GM06990 (cell line): ENCODE results near the gene AANAT.

ENCODE experiments used
- DNase-seq: peaks from one replicate; pipeline ENCODE4 v3.0.0-alpha.2; 2011; ENCODE audit not compliant: insufficient read length; ENCODE audit errors: extremely low read depth
- H3K27me3 ChIP-seq: replicated peaks from 2 replicates; pipeline ENCODE4 v1.6.0; 2011; ENCODE audit warnings: low read length; ENCODE audit not compliant: control insufficient read depth, insufficient read depth
- H3K36me3 ChIP-seq: 2 replicates; pipeline ENCODE4 v1.5.1; 2011; ENCODE audit warnings: low read length; ENCODE audit not compliant: control insufficient read depth, insufficient read depth
- H3K4me3 ChIP-seq: replicated peaks from 2 replicates; pipeline ENCODE4 v1.5.1; 2011; ENCODE audit warnings: low read depth, mild to moderate bottlenecking, control low read depth, low read length
- TF ChIP-seq, protein P1 (sequence below): IDR thresholded peaks from 2 replicates; pipeline ENCODE4 v1.5.1; 2011; ENCODE audit warnings: low read length, control low read depth, mild to moderate bottlenecking, inconsistent platforms; ENCODE audit not compliant: insufficient read depth, poor library complexity, severe bottlenecking

AANAT gene

GRCh38 chr17:76519048-76519966 is 51.9 kb downstream of the AANAT start:
- DNase-seq: no peak
- H3K36me3 ChIP-seq: no peaks in the 10 kb centered on the region
- H3K4me3 ChIP-seq: no peak overlapping the region
- no peaks in the 10 kb centered on the region for H3K27me3 ChIP-seq
- TF ChIP-seq, protein P1, sequence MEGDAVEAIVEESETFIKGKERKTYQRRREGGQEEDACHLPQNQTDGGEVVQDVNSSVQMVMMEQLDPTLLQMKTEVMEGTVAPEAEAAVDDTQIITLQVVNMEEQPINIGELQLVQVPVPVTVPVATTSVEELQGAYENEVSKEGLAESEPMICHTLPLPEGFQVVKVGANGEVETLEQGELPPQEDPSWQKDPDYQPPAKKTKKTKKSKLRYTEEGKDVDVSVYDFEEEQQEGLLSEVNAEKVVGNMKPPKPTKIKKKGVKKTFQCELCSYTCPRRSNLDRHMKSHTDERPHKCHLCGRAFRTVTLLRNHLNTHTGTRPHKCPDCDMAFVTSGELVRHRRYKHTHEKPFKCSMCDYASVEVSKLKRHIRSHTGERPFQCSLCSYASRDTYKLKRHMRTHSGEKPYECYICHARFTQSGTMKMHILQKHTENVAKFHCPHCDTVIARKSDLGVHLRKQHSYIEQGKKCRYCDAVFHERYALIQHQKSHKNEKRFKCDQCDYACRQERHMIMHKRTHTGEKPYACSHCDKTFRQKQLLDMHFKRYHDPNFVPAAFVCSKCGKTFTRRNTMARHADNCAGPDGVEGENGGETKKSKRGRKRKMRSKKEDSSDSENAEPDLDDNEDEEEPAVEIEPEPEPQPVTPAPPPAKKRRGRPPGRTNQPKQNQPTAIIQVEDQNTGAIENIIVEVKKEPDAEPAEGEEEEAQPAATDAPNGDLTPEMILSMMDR: no peak
